GM12874 (cell line): Measurements from ENCODE around the gene SOSTDC1.

ENCODE experiments used
- CTCF ChIP-seq: IDR thresholded peaks from 2 replicates; pipeline ENCODE4 v1.5.1; 2011; ENCODE audit warnings: low read depth, mild to moderate bottlenecking, control low read depth, low read length, moderate library complexity; ENCODE audit not compliant: insufficient read depth

Gene SOSTDC1

GRCh38 chr7:16502303-16502702, 36.8 kb upstream of the SOSTDC1 start:
- no peak for TF ChIP-seq CTCF

GRCh38 chr7:16498122-16498521, 32.6 kb upstream of the SOSTDC1 start:
- no peak for TF ChIP-seq CTCF

- no peak for TF ChIP-seq CTCF
Observed at GRCh38 chr7:16494955-16495719, 29.6 kb upstream of the SOSTDC1 start.

GRCh38 chr7:16494551-16494950, 29.0 kb upstream of the SOSTDC1 start:
- TF ChIP-seq CTCF, result no peak

GRCh38 chr7:16493266-16493665, 27.7 kb upstream of the SOSTDC1 start:
- no peak for TF ChIP-seq CTCF

GRCh38 chr7:16492513-16493062, 27.1 kb upstream of the SOSTDC1 start:
- no peak for TF ChIP-seq CTCF

- TF ChIP-seq CTCF, result no peak
Observed at GRCh38 chr7:16491148-16491547, 25.6 kb upstream of the SOSTDC1 start.
